Left lung (tissue), 10 donors: ENCODE data around the gene ZNF329. TPM values are rescaled to one million over a fixed set of nuclear protein-coding genes. Genes with fewer than 3 reads are reported as not detected.

Experiments
- ATAC-seq: fragments of 200-7000 bp; cut with Tn5 transposase; one replicate; pipeline ENCODE4 v1.9.1; 2020; ENCODE audit warnings: moderate library complexity
- DNase-seq, 4 donors: peaks; one replicate each; pipeline ENCODE4 v3.0.0-alpha.2; 2013 to 2020
- H3K27ac ChIP-seq, 2 donors: fragments of 200-600 bp; sonication (generic) in 1 of 2; one replicate each; pipeline versions ENCODE4 v1.5.0 to v1.8.0; 2020 to 2021
- H3K27me3 ChIP-seq, 2 donors: fragments of 200-600 bp; sonication (generic) in 1 of 2; one replicate each; pipeline versions ENCODE4 v1.5.0 to v1.8.0; 2020 to 2021
- H3K36me3 ChIP-seq, 2 donors: fragments of 200-600 bp; sonication (generic) in 1 of 2; one replicate each; pipeline versions ENCODE4 v1.5.0 to v1.8.0; 2020 to 2021
- H3K4me1 ChIP-seq, 2 donors: fragments of 200-600 bp; one replicate each; pipeline ENCODE4 v1.8.0; 2021
- H3K4me3 ChIP-seq, 2 donors: fragments of 200-600 bp; sonication (generic) in 1 of 2; one replicate each; pipeline versions ENCODE4 v1.5.0 to v1.8.0; 2020 to 2021; ENCODE audit warnings: mild to moderate bottlenecking in 1 of 2
- H3K9me3 ChIP-seq, 2 donors: fragments of 200-600 bp; sonication (generic) in 1 of 2; one replicate each; pipeline versions ENCODE4 v1.5.0 to v1.8.0; 2020 to 2021
- CTCF ChIP-seq, 2 donors: fragments of 200-600 bp; sonication (generic) in 1 of 2; IDR thresholded peaks; one replicate each; pipeline versions ENCODE4 v1.5.0 to v1.8.0; 2021; ENCODE audit warnings: antibody characterized with exemption in 2 of 2
- intact Hi-C, 2 donors: fragments of 100-400 bp; cut with DNase I; formaldehyde crosslinking; loops; one replicate each; pipeline versions ENCODE4 v1.11.2 to v1.14.2; 2022
- polyA plus RNA-seq, 6 donors: library from polyadenylated mRNA; unstranded; fragments of 120-200 nt; gene quantifications; one replicate each; pipeline ENCODE4 v1.2.1, GENCODE V29; 2013; ENCODE audit not compliant: insufficient read length in 6 of 6
- total RNA-seq, 2 donors: library from RNA; stranded (reverse); fragmentation: NEBNext Ultra II Directional; extraction: Animal tissue kit (Norgen Biotek cat#: 25700); gene quantifications; one replicate each; pipeline ENCODE4 v1.2.1, GENCODE V29; 2021
- donor health status: DM: no; HTN: yes; CAD: no.
- donor health status: DM: no; HTN: no; CAD: no.

Gene ZNF329
- total and polyA plus RNA-seq, 8 donors: 7.9 to 22.9 (median 20.6) TPM

GRCh38 chr19:58182577-58182988 is 32.0 kb upstream of the ZNF329 start:
- H3K27ac ChIP-seq: peak overlapping the region; percentile 98 to 99
- H3K4me1 ChIP-seq: peaks cover 0 to 11% of the 10 kb centered on the region in 2 donors
- H3K36me3 ChIP-seq: peaks cover 0 to 75% of the 10 kb centered on the region in 2 donors
- H3K9me3 ChIP-seq: peaks cover 7 to 92% of the 10 kb centered on the region in 2 donors
- DNase-seq (peak in 1 of 4 donors; percentile 95), ATAC-seq (peak; percentile 92)
- TF ChIP-seq CTCF (IDR thresholded peaks at IDR 0.05): no peak
- intact Hi-C loops: no loop called here
- peak overlapping the region; percentile 71 to 92 for H3K4me3 ChIP-seq
- H3K27me3 ChIP-seq: no peaks in the 10 kb centered on the region

- peak in 1 of 2 donors; percentile 47 for TF ChIP-seq CTCF (IDR thresholded peaks at IDR 0.05)
- peak overlapping the region; percentile 98 to 99 for H3K27ac ChIP-seq
- peaks cover 0 to 11% of the 10 kb centered on the region in 2 donors for H3K4me1 ChIP-seq
- peaks cover 0 to 72% of the 10 kb centered on the region in 2 donors for H3K36me3 ChIP-seq
- peaks cover 7 to 92% of the 10 kb centered on the region in 2 donors for H3K9me3 ChIP-seq
- no peaks in the 10 kb centered on the region for H3K27me3 ChIP-seq
- ATAC-seq (no peak), DNase-seq (peak in 1 of 4 donors; percentile 19)
- H3K4me3 ChIP-seq: peak overlapping the region; percentile 71 to 92
- intact Hi-C loops: no loop called here
Observed at GRCh38 chr19:58181902-58182576, 31.4 kb upstream of the ZNF329 start.

GRCh38 chr19:58170860-58171259 is 20.3 kb upstream of the ZNF329 start:
- Histone ChIP-seq H3K27ac (no peak overlapping the region), H3K27me3 (no peaks in the 10 kb centered on the region), H3K9me3 (peaks cover 8 to 100% of the 10 kb centered on the region in 2 donors), H3K36me3 (no peaks in the 10 kb centered on the region), H3K4me1 (no peaks in the 10 kb centered on the region), H3K4me3 (no peak overlapping the region)
- ATAC-seq: no peak
- TF ChIP-seq CTCF (IDR thresholded peaks at IDR 0.05): no peak
- intact Hi-C loops: no loop called here
- DNase-seq: no peak

- Histone ChIP-seq H3K36me3 (no peaks in the 10 kb centered on the region), H3K4me1 (no peaks in the 10 kb centered on the region), H3K9me3 (peaks cover 11 to 100% of the 10 kb centered on the region in 2 donors), H3K4me3 (no peak overlapping the region), H3K27me3 (no peaks in the 10 kb centered on the region), H3K27ac (no peak overlapping the region)
- no peak for DNase-seq
- no peak for TF ChIP-seq CTCF (IDR thresholded peaks at IDR 0.05)
- ATAC-seq: no peak
- intact Hi-C loops: no loop called here
Observed at GRCh38 chr19:58166708-58167280, 16.2 kb upstream of the ZNF329 start.

- no peak for TF ChIP-seq CTCF (IDR thresholded peaks at IDR 0.05)
- H3K4me1 ChIP-seq: no peaks in the 10 kb centered on the region
- H3K27me3 ChIP-seq: no peaks in the 10 kb centered on the region
- ATAC-seq (no peak), DNase-seq (no peak)
- peaks cover 11 to 100% of the 10 kb centered on the region in 2 donors for H3K9me3 ChIP-seq
- no peak overlapping the region for H3K4me3 ChIP-seq
- intact Hi-C loops: no loop called here
- H3K27ac ChIP-seq: no peak overlapping the region
- no peaks in the 10 kb centered on the region for H3K36me3 ChIP-seq
Observed at GRCh38 chr19:58166268-58166667, 15.7 kb upstream of the ZNF329 start.
